GM18907 (cell line): ENCODE data around the gene ERCC2.

Source experiments
- ATAC-seq: cut with Tn5 transposase; IDR thresholded peaks from one replicate; pipeline ENCODE4 v1.9.1; 2021; ENCODE audit warnings: mild to moderate bottlenecking, moderate library complexity; ENCODE audit not compliant: unreplicated experiment

Gene ERCC2

GRCh38 chr19:45402298-45403061 lies 32.1 kb upstream of the ERCC2 start:
- no peak for ATAC-seq

- ATAC-seq = no peak
Measured at GRCh38 chr19:45401815-45402214, 31.4 kb upstream of the ERCC2 start.

- ATAC-seq = no peak
Measured at GRCh38 chr19:45400192-45400591, 29.8 kb upstream of the ERCC2 start.

GRCh38 chr19:45395821-45396617 lies 25.6 kb upstream of the ERCC2 start:
- no peak for ATAC-seq

GRCh38 chr19:45391871-45392665 lies 21.7 kb upstream of the ERCC2 start:
- ATAC-seq = no peak

GRCh38 chr19:45391346-45391745 lies 21.0 kb upstream of the ERCC2 start:
- ATAC-seq = no peak

GRCh38 chr19:45385392-45386221 lies 15.2 kb upstream of the ERCC2 start:
- ATAC-seq = no peak

- no peak for ATAC-seq
Measured at GRCh38 chr19:45382426-45382825, 12.1 kb upstream of the ERCC2 start.

- no peak for ATAC-seq
Measured at GRCh38 chr19:45380107-45380506, 9.7 kb upstream of the ERCC2 start.

GRCh38 chr19:45376045-45376724 lies 5.8 kb upstream of the ERCC2 start:
- ATAC-seq = no peak

- no peak for ATAC-seq
Measured at GRCh38 chr19:45368737-45369340, 1.5 kb downstream of the ERCC2 start.

- no peak for ATAC-seq
Measured at GRCh38 chr19:45368127-45368526, 2.2 kb downstream of the ERCC2 start.

GRCh38 chr19:45364696-45365095 lies 5.7 kb downstream of the ERCC2 start:
- ATAC-seq = no peak

GRCh38 chr19:45363861-45364459 lies 6.4 kb downstream of the ERCC2 start:
- no peak for ATAC-seq

- ATAC-seq = no peak
Measured at GRCh38 chr19:45362291-45362690, 8.1 kb downstream of the ERCC2 start.

GRCh38 chr19:45361608-45362007 lies 8.8 kb downstream of the ERCC2 start:
- ATAC-seq = no peak

- ATAC-seq = no peak
Measured at GRCh38 chr19:45358213-45358792, 12.1 kb downstream of the ERCC2 start.

GRCh38 chr19:45357445-45357783 lies 13.0 kb downstream of the ERCC2 start:
- no peak for ATAC-seq
